HG03558 (cell line): ENCODE measurements around the gene NANS.

Source experiments
- ATAC-seq: cut with Tn5 transposase; IDR thresholded peaks from one replicate; pipeline ENCODE4 v1.9.1; 2021; ENCODE audit warnings: moderate number of reproducible peaks; ENCODE audit not compliant: unreplicated experiment; ENCODE audit errors: extremely low read depth

The NANS gene

DNA sequence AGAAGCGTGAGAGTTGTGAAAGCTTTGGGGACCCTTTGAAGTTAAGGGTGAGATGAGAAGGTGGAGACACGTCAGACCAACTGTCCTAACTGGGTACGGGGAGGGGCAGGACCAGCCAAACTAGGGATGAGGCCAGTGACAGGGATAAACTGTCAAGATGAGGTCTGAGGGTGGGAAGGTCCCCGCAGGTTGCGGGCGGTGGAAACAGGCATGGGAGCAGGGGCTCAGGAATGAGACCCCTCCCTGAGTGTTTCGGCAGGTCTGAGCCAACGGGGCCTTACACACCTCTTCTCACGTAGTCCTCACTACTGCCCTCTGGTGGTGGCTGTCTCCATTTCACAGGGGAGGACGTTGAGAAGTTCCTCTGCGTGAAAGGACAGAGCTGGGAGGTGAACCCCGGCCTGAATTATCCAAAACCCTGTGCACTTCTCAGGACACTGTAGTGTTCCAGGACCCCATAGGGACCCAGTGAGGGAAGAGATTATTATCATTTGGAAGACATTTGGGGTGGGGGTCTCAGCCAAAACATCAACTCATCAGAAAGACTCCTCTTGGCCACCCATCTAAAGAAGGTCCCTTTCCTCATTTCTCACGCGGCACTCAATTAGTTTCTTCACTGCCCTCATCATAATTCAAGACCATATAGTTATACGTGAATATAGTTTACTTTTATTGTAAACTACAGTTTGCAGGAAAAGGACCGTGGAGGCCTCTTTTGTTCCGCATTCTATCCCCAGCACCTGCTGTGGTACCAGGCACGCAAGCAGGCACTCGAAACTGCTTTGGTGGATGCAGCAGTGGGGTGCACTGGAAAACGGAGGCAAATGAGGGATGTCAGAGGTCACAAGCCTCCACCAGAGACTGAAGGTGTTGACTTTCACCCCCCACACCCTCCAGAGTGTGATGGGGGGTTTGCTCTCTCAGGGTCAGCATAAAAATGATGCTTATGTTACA is 21.7 kb upstream of the NANS start:
- peak; percentile 39 for ATAC-seq

DNA sequence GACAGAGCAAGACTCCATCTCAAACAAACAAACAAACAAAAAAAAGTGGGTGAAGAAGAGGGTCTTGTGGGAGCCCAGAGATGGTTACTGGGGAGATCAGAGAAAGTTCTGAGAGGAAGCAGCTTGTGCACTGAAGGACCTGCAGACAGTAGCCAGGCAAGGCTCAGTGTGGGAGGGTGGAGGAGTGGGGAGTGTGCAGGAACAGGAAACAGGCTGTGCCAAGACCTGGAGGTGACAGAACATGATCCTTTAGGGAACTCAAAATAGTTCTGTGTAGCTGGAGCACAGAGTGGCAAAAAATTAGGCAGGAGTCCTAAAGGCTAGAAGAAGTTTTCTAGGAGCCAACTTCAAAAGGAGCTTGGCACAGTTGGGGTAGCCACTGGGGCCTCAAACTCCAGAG is 19.2 kb upstream of the NANS start:
- no peak for ATAC-seq

DNA sequence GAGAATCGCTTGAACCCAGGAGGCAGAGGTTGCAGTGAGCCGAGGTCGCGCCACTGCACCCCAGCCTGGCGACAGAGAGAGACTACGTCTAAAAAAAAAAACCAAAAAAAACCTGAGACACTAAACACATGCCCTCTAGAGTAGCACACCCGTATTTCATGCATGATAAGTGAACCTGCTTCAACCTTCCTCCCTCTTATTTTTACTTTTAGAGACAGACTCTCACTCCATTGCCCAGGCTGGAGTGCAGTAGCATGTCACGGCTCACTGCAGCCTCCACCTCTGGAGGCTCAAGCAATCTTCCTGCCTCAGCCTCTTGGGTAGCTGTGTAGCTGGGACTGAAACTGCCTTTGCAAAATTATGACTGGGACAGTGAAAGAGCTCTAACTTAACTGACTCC is 17.6 kb upstream of the NANS start:
- no peak for ATAC-seq

DNA sequence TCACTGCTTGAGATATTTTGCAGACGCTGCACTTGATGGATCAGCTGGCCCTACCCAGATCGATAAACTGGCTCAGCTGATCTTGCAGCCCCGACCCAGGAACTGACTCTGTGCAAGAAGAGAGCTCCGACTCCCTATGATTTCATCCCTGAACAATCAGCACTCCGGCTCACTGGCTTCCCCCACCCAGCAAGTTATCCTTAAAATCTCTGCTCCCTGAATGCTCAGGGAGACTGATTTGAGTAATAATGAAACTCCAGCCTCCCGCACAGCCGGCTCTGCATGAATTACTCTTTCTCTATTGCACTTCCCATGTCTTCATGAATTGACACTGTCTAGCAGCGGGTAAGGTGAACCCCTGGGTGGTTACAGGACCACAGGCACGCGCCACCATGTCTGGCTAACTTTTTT is 16.9 kb upstream of the NANS start:
- ATAC-seq: no peak

DNA sequence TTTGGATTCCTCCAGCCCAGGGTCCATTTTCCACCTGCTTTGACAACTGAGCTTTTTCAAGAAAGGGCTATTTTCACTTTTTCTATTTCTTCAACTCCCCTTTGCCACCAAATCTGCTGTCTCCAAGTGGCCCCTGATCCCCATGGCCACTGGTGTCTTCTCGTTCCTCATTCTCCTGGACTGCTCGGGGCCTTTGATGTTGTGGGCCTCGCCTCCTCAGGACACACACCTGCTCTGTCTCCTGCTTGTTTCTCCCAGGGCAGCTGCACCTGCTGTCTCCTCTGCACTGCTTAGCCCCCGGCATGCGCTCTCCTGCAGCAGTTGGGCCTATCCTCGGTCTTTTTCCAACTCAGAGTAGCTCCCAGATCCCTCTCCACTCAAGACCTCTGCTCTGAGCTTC is 16.3 kb upstream of the NANS start:
- ATAC-seq: no peak

DNA sequence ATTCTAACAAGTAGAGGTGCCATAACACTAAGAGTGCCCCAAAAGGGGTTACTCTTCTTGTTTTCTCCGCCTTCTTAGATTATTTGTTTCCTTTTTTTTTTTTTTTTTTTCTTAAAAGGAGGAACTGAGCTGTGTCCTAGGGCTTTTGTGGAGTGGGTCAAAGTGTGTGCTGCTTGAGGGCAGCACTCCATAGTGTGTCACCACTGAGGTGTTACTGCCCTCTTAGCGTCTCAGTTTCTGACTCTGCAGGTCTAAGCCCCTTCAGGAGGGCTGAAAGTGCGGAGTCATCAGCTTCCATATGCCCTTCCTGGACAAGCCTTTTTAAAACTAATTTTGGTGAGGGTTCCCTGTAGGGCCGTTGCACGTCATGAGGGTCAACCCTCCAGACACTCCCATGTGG is 12.6 kb upstream of the NANS start:
- no peak for ATAC-seq

DNA sequence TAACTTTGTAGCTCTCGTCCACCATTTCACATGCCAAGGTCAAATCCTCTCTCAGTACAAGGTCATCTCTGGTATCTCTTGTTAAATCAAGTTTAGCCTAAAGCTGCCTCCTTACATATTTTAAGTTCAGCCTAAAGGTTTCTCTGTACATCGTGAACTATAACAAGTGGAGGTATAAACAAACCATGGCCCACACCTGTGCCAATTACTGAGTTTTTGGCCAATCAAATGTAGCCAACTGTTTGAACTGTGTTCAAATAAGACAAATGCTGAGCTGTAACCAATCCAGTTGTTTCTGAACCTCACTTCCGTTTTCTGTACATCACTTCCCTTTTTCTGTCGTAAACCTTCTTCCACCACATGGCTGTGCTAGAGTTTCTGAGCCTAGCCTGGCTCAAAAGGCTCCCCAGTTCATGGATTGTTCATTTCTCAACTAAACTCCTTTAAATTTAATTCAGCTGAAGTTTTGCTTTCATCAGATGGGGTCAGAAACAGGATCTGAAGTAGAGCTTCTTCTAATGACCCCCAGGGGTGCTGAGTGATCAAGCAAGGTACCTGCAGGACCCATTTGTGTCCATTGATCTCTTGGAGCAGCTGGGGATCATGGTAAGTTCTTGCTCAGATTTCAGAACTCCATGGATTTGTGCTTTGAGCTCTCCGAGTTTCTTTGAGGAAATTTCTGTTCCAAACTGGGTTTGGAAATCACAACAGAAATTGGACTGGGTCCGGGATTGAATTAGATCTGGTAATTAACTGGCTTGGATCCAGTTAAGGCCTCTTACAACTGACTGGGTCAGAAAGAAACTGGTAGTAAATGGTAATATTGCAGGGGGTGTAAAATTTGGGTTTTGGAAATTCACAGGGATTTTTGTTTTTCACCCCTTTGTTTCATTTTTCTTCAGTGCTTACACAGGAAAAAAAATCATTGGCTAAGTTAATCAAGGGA is 11.0 kb upstream of the NANS start:
- ATAC-seq: peak; percentile 71

DNA sequence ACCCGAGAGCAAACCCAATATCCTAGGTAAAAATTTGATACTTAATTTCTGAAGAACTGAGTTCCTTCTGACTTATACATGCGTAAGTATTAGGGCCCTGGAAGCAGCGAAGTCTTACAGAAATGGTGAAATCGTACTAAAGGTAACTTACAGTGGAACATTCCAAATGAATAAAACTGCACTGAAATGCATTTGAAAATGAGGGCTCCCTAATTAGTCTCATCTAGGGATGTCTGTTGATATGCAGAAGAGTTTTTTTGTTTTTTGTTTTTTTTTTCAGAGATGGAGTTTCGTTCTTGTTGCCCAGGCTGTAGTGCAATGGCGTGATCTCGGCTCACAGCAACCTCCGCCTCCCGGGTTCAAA is 10.4 kb upstream of the NANS start:
- no peak for ATAC-seq

DNA sequence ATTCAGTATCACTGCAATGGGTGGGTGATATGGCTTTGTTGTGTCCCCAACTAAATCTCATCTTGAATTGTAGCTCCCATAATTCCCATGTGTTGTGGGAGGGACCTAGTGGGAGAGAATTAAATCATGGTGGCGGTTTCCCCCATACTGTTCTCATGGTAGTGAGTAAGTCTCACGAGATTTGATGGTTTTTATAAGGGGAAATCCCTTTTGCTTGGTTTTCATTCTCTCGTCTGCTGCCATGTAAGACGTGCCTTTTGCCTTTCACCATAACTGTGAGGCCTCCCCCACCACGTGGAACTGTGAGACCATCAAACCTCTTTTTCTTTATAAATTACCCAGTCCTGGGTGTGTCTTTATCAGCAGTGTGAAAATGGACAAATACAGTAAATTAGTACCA is 9.5 kb upstream of the NANS start:
- ATAC-seq: no peak

DNA sequence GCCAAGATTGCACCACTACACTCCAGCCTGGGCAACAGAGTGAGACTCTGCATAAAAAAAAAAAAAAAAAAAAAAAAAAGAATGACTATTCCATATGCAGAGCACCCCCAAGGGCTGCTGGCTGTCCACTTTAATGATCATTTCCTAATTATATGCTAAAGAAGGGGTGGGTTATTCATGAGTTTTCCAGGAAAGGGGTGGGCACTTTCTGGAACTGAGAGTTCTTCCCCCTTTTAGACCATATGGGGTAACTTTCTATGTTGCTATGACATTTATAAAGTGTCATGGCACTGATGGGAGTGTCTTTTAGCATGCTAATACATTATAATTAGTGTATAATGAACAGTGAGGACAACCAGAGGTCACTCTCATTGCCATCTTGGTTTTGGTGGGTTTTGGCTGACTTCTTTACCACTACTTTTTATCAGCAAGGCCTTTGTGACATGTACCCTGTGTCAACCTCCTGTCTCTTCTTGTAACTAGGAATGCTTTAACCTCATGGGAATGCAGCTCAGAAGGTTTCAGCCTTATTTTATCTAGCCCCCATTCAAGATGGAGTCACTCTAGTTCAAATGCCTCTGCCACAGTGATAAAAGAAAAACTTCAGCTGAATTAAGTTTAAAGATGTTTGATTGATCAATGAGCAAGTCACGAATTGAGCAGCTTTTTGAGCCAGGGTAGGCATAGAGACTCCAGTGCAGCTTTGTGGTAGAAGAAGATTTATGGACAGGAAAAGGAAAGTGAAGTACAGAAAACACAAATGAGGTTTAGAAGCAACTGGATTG is 7.1 kb upstream of the NANS start:
- ATAC-seq: no peak

DNA sequence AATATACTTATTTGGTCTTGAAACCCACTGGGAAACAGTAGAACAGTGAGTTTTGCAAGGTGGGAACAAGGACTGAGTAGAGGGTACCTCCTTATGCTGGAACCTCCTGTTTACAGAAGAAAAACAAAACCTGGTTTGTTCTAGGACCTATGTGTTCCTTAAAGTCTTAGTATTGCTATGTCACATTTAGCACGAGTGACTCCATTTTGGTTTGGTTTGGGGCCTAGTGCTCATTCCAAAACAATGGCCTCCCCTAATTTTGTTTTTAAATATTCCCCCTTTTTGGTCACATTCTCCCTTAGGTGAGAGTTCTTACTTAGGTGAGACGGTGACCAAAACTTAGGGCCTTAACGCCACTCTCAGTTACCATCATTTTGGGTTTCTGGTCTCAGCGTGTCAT is 6.2 kb upstream of the NANS start:
- no peak for ATAC-seq

DNA sequence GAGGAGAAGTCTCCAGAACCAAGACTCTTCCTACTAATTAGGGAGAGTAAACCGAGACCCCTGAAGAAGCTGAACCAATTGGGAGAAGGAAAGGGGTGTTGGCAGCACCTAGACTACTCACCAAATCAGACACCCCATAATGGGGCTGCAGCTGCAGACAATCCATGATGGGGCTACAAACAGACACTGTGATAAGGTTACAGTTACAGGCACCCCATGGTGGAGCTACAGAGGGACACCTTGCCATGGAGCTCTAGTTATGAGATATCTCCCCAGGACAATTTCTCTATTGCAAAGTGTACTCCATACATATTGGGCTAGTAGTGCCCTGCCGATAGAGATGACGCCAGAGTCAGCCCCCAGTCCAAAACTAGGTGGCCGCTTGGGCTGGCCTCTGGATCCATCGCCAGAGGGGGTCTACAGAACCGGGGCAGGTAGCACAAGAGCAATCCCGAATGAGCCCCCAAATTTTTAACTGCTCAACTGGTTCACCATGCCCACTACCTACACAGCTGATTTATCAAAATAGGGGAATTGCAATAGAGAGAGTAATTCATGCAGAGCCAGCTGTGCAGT is 2.1 kb upstream of the NANS start:
- ATAC-seq: no peak

DNA sequence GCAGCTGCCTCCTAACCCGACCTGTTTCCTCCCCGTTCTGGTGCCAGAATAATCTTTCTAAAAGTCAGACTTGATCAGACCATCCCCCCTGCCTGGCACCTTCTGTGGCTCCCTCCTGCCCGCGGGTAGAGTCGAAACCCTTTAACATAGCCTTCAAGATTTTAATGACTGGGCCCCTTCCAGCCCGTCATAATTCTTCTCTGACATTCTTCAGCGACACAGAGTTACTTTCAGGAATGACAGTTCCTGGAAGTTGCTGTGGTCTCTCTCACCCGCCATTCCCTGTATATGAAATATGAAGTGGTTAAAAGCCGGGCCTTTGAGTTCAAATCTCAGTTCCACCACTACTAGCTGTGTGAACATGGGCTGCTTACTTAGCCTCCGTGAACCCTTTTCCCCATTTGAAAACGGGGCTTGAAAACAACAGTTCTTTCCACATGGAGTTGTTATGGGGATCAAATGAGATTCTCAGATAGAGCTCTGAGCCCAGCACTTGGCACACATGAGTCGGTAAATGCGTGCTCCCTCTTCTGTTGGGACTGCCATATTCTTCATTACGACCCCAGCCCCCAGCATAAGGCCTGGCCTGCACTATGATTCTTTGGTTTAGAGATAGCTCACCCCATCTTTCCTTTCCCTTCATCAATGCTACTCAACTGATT is 737 bp downstream of the NANS start:
- no peak for ATAC-seq

DNA sequence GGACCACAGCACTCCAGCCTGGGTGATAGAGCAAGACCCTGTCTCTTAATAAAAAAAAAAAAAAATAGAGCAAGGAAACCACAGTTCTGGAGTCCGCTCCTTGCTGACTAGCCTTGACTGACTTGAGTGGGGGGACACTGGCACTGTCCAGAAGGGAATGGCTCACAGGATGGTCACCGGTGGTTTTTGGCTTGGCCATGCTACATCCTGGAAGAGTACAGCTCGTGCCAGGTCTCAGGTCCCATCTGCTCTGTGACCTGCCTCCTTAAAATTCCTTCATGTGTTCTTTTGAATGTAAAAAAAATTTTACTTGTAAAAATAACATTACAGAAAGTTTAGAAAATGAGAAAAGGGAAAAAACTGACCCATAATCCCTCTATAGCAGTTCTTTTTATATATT is 5.6 kb downstream of the NANS start:
- no peak for ATAC-seq

DNA sequence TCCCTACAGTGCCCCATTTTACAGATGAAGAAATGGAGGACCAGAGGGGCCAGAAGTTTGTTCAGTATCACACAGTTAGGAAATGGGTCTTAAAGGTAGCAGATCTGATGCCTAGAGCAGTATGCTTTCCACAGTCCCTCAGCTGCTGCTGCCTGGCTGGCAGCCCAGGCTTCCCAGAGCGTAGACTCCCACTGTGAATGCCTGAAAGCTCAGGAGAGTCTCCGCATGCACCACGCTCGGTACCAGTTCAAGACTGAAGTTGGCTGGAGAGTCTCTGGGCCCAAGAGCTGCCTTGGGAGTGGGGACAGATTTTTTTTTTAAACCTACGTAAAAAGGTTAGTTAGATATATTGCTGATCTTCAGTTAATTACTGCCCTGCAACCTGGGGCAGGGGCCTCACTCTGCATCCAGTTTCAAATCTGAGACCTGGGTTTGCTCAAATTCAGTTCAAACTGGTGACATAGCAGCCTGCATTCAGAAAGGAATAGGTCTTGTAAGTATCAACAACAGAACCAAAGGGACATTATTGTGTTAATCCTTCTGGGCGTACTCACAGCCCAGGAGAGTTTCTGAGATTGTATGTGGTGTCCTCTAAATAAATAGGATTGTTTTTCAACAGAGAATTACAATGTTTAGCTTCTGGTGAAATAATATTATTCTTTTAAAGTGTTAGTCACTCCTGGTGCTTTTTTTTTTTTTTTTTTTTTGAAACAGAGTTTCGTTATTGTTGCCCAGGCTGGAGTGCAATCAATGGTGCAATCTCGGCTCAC is 8.3 kb downstream of the NANS start:
- no peak for ATAC-seq

DNA sequence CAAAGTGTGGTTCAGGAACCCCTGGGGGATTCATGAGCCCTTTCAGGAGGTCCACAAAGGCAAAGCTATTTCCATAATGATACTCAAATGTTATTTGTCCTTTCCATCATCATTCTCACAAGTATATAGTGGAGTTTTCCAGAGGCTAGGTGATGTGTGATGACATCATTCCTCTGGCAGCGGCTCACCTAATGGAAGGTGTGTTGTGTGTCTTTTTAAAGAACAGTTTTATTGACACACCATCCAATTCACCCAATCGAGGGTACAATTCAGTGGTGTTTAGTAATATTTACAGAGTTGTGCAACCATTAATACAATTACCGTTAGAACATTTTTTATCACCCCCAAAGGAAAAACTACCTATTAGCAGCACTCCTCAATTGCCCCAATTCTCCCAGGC is 9.7 kb downstream of the NANS start:
- ATAC-seq: no peak

DNA sequence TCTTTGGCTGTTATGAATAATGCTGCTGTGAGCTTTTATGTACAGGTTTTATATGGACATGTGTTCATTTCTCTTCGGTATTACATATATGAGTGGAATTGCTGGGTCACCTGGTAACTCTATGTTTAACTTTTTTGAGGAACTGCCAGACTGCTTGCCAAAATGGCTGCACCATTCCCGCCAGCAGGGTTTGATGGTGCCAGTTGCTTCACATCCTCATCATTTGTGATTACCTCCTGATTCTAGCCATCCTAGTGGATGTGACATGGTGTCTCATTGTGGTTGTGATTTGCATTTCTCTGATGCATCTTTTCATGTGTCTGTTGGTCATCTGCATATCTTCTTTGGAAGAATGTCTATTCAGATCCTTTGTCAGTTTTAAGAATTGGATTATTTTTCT is 10.7 kb downstream of the NANS start:
- no peak for ATAC-seq

DNA sequence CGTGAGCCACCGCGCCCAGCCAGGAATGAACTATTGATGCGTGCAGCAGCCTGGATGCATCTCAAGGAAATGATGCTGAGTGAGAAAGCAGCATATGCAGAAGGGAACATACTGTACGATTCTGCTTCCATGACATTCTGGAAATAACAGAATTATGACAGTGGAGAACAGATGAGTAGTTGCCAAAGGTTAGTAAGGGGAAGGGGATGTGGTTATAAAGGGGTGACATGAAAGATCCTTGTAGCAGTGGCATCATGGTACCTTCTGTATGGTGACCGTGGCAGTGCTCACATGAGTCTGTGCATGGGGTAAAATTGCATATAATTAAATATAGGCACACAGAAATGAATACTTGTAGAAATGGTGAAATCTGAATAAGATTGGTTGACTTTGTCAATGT is 13.0 kb downstream of the NANS start:
- ATAC-seq: no peak

DNA sequence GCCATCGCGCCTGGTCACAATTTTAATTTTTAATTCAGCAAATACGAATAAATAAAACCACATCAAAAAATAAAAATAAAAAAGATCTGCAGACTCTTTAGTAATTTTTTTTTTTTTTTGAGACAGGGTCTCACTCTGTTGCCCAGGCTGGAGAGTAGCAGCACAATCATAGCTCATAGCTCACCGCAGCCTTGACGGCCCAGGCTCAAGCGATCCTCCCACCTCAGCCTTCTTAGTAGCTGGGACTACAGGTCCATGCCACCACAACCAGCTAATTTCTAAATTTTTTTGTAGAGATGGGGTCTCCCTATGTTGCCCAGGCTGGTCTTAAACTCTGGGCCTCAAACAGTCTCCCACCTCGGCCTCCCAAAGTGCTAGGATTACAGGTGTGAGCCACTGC is 14.2 kb downstream of the NANS start:
- no peak for ATAC-seq
